Measurements from ENCODE around the gene ZNF805.
"Not testable (repeated sequence)": the region's sequence is repeated elsewhere in the genome, so short reads cannot be mapped to it uniquely, and the experiment has no call there.

ZNF805 gene

GRCh38 chr19:57269515-57270250 is 29.3 kb downstream of the ZNF805 start:
- no peak for DNase-seq

GRCh38 chr19:57271280-57271679 is 30.8 kb downstream of the ZNF805 start:
- DNase-seq = no peak

- DNase-seq = no peak
Observed at GRCh38 chr19:57273014-57273413, 32.6 kb downstream of the ZNF805 start.

- no peak for DNase-seq
Observed at GRCh38 chr19:57276430-57276829, 36.0 kb downstream of the ZNF805 start.

- not testable (repeated sequence) for DNase-seq
Observed at GRCh38 chr19:57278481-57278880, 38.0 kb downstream of the ZNF805 start.

- peak; percentile 97 for DNase-seq
Observed at GRCh38 chr19:57279418-57280164, 39.2 kb downstream of the ZNF805 start.

GRCh38 chr19:57280165-57280961 is 39.9 kb downstream of the ZNF805 start, which contains the start of gene ZNF460:
Gene ZNF460 (plus strand): TSS chr19:57280485. CDS start chr19:57280807, 322 bp downstream.
- peak; percentile 99 for DNase-seq

- DNase-seq = peak; percentile 50
Observed at GRCh38 chr19:57280962-57281400, 40.5 kb downstream of the ZNF805 start.

- no peak for DNase-seq
Observed at GRCh38 chr19:57282011-57282643, 41.7 kb downstream of the ZNF805 start.

GRCh38 chr19:57288373-57288772 is 47.9 kb downstream of the ZNF805 start:
- DNase-seq = no peak

- DNase-seq = no peak
Observed at GRCh38 chr19:57290970-57291369, 50.5 kb downstream of the ZNF805 start.

- DNase-seq = no peak
Observed at GRCh38 chr19:57292547-57292946, 52.1 kb downstream of the ZNF805 start.

GRCh38 chr19:57293719-57294118 is 53.3 kb downstream of the ZNF805 start:
- no peak for DNase-seq

GRCh38 chr19:57302020-57302465 is 61.6 kb downstream of the ZNF805 start:
- DNase-seq = no peak

- no peak for DNase-seq
Observed at GRCh38 chr19:57302727-57303401, 62.4 kb downstream of the ZNF805 start.
